Ascending aorta (tissue), 2 donors: ENCODE results near the gene DIP2C. TPM values are rescaled to one million over a fixed set of nuclear protein-coding genes. Genes with fewer than 3 reads are reported as not detected.

ENCODE experiments used
- DNase-seq, 2 donors: peaks; one replicate each; pipeline ENCODE4 v3.0.0-alpha.2; 2019; ENCODE audit warnings: low spot score in 2 of 2
- H3K27ac ChIP-seq, 2 donors: fragments of 200-600 bp; sonication (generic); one replicate each; pipeline ENCODE4 v1.5.1; 2016 to 2017; ENCODE audit warnings: mild to moderate bottlenecking in 1 of 2
- H3K27me3 ChIP-seq: fragments of 200-600 bp; sonication (generic); one replicate; pipeline ENCODE4 v1.5.1; 2017
- H3K36me3 ChIP-seq, 2 donors: fragments of 200-600 bp; sonication (generic); one replicate each; pipeline ENCODE4 v1.5.1; 2016
- H3K4me1 ChIP-seq, 2 donors: fragments of 200-600 bp; sonication (generic); one replicate each; pipeline ENCODE4 v1.5.1; 2016 to 2017; ENCODE audit warnings: mild to moderate bottlenecking in 1 of 2
- H3K4me3 ChIP-seq, 2 donors: fragments of 200-600 bp; sonication (generic); one replicate each; pipeline ENCODE4 v1.5.1; 2016 to 2017; ENCODE audit warnings: mild to moderate bottlenecking in 1 of 2
- H3K9me3 ChIP-seq, 2 donors: fragments of 200-600 bp; sonication (generic); one replicate each; pipeline ENCODE4 v1.5.1; 2016
- intact Hi-C: fragments of 100-400 bp; cut with DNase I; formaldehyde crosslinking; loops from one replicate; pipeline ENCODE4 v1.15.1; 2023
- total RNA-seq: library from RNA; depleted of rRNA; stranded (reverse); fragments of >200 nt; gene quantifications from one replicate; pipeline ENCODE4 v1.1.0, GENCODE V29; 2016
- TF ChIP-seq, protein P1 (sequence below), 3 experiments: fragments of 200-600 bp in 2 of 3; fragments of 450-650 bp in 1 of 3; sonication (generic) in 2 of 3; IDR thresholded peaks; one replicate each; pipeline ENCODE4 v1.5.1; 2016 to 2019; ENCODE audit warnings: antibody characterized with exemption in 3 of 3, mild to moderate bottlenecking in 1 of 3, moderate library complexity in 1 of 3

The DIP2C gene, protein sequence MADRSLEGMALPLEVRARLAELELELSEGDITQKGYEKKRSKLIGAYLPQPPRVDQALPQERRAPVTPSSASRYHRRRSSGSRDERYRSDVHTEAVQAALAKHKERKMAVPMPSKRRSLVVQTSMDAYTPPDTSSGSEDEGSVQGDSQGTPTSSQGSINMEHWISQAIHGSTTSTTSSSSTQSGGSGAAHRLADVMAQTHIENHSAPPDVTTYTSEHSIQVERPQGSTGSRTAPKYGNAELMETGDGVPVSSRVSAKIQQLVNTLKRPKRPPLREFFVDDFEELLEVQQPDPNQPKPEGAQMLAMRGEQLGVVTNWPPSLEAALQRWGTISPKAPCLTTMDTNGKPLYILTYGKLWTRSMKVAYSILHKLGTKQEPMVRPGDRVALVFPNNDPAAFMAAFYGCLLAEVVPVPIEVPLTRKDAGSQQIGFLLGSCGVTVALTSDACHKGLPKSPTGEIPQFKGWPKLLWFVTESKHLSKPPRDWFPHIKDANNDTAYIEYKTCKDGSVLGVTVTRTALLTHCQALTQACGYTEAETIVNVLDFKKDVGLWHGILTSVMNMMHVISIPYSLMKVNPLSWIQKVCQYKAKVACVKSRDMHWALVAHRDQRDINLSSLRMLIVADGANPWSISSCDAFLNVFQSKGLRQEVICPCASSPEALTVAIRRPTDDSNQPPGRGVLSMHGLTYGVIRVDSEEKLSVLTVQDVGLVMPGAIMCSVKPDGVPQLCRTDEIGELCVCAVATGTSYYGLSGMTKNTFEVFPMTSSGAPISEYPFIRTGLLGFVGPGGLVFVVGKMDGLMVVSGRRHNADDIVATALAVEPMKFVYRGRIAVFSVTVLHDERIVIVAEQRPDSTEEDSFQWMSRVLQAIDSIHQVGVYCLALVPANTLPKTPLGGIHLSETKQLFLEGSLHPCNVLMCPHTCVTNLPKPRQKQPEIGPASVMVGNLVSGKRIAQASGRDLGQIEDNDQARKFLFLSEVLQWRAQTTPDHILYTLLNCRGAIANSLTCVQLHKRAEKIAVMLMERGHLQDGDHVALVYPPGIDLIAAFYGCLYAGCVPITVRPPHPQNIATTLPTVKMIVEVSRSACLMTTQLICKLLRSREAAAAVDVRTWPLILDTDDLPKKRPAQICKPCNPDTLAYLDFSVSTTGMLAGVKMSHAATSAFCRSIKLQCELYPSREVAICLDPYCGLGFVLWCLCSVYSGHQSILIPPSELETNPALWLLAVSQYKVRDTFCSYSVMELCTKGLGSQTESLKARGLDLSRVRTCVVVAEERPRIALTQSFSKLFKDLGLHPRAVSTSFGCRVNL (N-terminal part only)
- 14.7 TPM for total RNA-seq

- DNase-seq, result peak in 1 of 2 donors; percentile 83
- TF ChIP-seq, protein P1, sequence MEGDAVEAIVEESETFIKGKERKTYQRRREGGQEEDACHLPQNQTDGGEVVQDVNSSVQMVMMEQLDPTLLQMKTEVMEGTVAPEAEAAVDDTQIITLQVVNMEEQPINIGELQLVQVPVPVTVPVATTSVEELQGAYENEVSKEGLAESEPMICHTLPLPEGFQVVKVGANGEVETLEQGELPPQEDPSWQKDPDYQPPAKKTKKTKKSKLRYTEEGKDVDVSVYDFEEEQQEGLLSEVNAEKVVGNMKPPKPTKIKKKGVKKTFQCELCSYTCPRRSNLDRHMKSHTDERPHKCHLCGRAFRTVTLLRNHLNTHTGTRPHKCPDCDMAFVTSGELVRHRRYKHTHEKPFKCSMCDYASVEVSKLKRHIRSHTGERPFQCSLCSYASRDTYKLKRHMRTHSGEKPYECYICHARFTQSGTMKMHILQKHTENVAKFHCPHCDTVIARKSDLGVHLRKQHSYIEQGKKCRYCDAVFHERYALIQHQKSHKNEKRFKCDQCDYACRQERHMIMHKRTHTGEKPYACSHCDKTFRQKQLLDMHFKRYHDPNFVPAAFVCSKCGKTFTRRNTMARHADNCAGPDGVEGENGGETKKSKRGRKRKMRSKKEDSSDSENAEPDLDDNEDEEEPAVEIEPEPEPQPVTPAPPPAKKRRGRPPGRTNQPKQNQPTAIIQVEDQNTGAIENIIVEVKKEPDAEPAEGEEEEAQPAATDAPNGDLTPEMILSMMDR (IDR thresholded peaks at IDR 0.05), result no peak
- Histone ChIP-seq H3K4me1 (peaks cover 6 to 11% of the 10 kb centered on the region in 2 donors), H3K9me3 (no peaks in the 10 kb centered on the region), H3K27me3 (no peaks in the 10 kb centered on the region), H3K4me3 (peak within 1 kb of the TSS; percentile 67 to 89), H3K27ac (peak within 1 kb of the TSS; percentile 89 to 91), H3K36me3 (no peaks in the 10 kb centered on the region)
- intact Hi-C loops, result loop anchor here (1.0 to 5.0 kb wide), 4 partner anchors 95 to 552 kb away; partner anchors contain the start of genes LARP4B and ZMYND11
Observed at GRCh38 chr10:689452-690371, at the start of gene DIP2C. Gene DIP2C, minus strand, starts transcription at chr10:689668. Its CDS starts 90 bp downstream, at chr10:689578.

- Histone ChIP-seq H3K9me3 (peaks cover 0 to 3% of the 10 kb centered on the region in 2 donors), H3K27ac (no peak overlapping the region), H3K4me1 (no peaks in the 10 kb centered on the region), H3K36me3 (no peaks in the 10 kb centered on the region), H3K27me3 (no peaks in the 10 kb centered on the region), H3K4me3 (no peak overlapping the region)
- DNase-seq, result no peak
- intact Hi-C loops, result no loop called here
- TF ChIP-seq, protein P1 (IDR thresholded peaks at IDR 0.05), result no peak
Observed at GRCh38 chr10:734481-734880, 45.0 kb upstream of the DIP2C start.

GRCh38 chr10:733086-733485 lies 43.6 kb upstream of the DIP2C start:
- Histone ChIP-seq H3K9me3 (peaks cover 0 to 3% of the 10 kb centered on the region in 2 donors), H3K4me1 (no peaks in the 10 kb centered on the region), H3K4me3 (no peak overlapping the region), H3K36me3 (no peaks in the 10 kb centered on the region), H3K27me3 (no peaks in the 10 kb centered on the region), H3K27ac (no peak overlapping the region)
- DNase-seq, result no peak
- TF ChIP-seq, protein P1 (IDR thresholded peaks at IDR 0.05), result no peak
- intact Hi-C loops, result no loop called here

GRCh38 chr10:729213-729612 lies 39.7 kb upstream of the DIP2C start:
- DNase-seq, result no peak
- no peaks in the 10 kb centered on the region for H3K4me1 ChIP-seq

More at GRCh38 chr10:729213-729612, 39.7 kb upstream of the DIP2C start:
- intact Hi-C loops, result no loop called here
- no peak overlapping the region for H3K27ac ChIP-seq
- TF ChIP-seq, protein P1 (IDR thresholded peaks at IDR 0.05), result no peak
- H3K27me3 ChIP-seq, result no peaks in the 10 kb centered on the region
- no peaks in the 10 kb centered on the region for H3K36me3 ChIP-seq
- H3K4me3 ChIP-seq, result no peak overlapping the region
- H3K9me3 ChIP-seq, result peaks cover 0 to 3% of the 10 kb centered on the region in 2 donors
